PC-3 (cell line): ENCODE data around the gene NECTIN4.
"Not testable (repeated sequence)": the region's sequence is repeated elsewhere in the genome, so short reads cannot be mapped to it uniquely, and the experiment has no call there.

Experiments used
- CTCF ChIP-seq: fragments of 300-600 bp; sonication (generic); conservative IDR thresholded peaks from 2 replicates; pipeline ENCODE4 v1.5.1; 2017; ENCODE audit warnings: antibody characterized with exemption, low read depth, mild to moderate bottlenecking, low read length
- EZH2phosphoT487 ChIP-seq: fragments of 300-600 bp; sonication (generic); IDR thresholded peaks from 2 replicates; pipeline ENCODE4 v1.6.1; 2018; ENCODE audit warnings: mild to moderate bottlenecking, antibody characterized with exemption, low read length, borderline replicate concordance

GRCh38 chr1:161065681-161066080, 23.7 kb downstream of the NECTIN4 start:
- TF ChIP-seq CTCF, EZH2phosphoT487: not testable (repeated sequence)
